Vagina (tissue), 2 donors: ENCODE measurements around the gene CPA1.

Experiments used
- POLR2A ChIP-seq, 2 donors: fragments of 450-650 bp; IDR thresholded peaks; one replicate each; pipeline ENCODE4 v1.6.1; 2017; ENCODE audit warnings: antibody characterized with exemption in 2 of 2, mild to moderate bottlenecking in 2 of 2, moderate library complexity in 2 of 2
- POLR2AphosphoS5 ChIP-seq, 2 donors: sonication (generic); formaldehyde crosslinking; IDR thresholded peaks; one replicate each; pipeline ENCODE4 v1.9.0; 2017; ENCODE audit warnings: antibody characterized with exemption in 2 of 2, mild to moderate bottlenecking in 2 of 2, low read depth in 1 of 2; ENCODE audit not compliant: insufficient read depth in 1 of 2
- TF ChIP-seq, protein P1 (sequence below), 3 experiments: fragments of 450-650 bp in 2 of 3; fragments of 200-600 bp in 1 of 3; sonication (generic) in 1 of 3; IDR thresholded peaks; one replicate each; pipeline ENCODE4 v1.5.1; 2017 to 2019; ENCODE audit warnings: antibody characterized with exemption in 3 of 3, mild to moderate bottlenecking in 2 of 3, moderate library complexity in 2 of 3

DNA sequence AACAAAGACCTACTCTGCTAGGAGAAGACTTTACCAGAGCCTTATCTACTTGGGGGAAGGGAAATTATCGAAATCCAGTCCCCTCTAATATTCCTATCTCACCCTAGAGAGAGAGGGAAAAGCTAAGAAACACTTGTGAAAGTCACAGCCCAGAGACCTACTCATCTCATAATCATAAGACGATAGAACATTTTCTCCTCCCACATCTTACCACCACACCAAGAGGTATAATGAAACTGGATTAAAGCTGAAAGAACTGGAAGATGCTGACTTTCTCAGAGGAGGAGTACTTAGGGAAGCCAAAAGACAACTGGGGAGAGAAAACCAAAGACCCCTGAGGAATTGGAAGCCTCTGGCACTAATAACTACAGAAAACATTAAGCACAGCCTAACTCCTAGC is 46.5 kb upstream of the CPA1 start:
- TF ChIP-seq, protein P1, sequence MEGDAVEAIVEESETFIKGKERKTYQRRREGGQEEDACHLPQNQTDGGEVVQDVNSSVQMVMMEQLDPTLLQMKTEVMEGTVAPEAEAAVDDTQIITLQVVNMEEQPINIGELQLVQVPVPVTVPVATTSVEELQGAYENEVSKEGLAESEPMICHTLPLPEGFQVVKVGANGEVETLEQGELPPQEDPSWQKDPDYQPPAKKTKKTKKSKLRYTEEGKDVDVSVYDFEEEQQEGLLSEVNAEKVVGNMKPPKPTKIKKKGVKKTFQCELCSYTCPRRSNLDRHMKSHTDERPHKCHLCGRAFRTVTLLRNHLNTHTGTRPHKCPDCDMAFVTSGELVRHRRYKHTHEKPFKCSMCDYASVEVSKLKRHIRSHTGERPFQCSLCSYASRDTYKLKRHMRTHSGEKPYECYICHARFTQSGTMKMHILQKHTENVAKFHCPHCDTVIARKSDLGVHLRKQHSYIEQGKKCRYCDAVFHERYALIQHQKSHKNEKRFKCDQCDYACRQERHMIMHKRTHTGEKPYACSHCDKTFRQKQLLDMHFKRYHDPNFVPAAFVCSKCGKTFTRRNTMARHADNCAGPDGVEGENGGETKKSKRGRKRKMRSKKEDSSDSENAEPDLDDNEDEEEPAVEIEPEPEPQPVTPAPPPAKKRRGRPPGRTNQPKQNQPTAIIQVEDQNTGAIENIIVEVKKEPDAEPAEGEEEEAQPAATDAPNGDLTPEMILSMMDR (IDR thresholded peaks at IDR 0.05), result no peak
- TF ChIP-seq POLR2A (IDR thresholded peaks at IDR 0.05) (no peak), POLR2AphosphoS5 (IDR thresholded peaks at IDR 0.05; ENCODE audit: insufficient read depth in 1 of 2, low read depth in 1 of 2) (no peak)
